Body of pancreas (tissue), 4 donors: Measurements from ENCODE around the gene SDC1.

ENCODE experiments used
- POLR2A ChIP-seq, 3 donors: fragments of 450-650 bp; IDR thresholded peaks; one replicate each; pipeline ENCODE4 v1.6.1; 2016; ENCODE audit warnings: antibody characterized with exemption in 3 of 3, mild to moderate bottlenecking in 2 of 3
- TF ChIP-seq, protein P1 (sequence below), 7 experiments: fragments of 450-650 bp in 4 of 7; fragments of 200-600 bp in 3 of 7; sonication (generic) in 3 of 7; IDR thresholded peaks; one replicate each; pipeline ENCODE4 v1.5.1; 2016 to 2019; ENCODE audit warnings: antibody characterized with exemption in 7 of 7

DNA sequence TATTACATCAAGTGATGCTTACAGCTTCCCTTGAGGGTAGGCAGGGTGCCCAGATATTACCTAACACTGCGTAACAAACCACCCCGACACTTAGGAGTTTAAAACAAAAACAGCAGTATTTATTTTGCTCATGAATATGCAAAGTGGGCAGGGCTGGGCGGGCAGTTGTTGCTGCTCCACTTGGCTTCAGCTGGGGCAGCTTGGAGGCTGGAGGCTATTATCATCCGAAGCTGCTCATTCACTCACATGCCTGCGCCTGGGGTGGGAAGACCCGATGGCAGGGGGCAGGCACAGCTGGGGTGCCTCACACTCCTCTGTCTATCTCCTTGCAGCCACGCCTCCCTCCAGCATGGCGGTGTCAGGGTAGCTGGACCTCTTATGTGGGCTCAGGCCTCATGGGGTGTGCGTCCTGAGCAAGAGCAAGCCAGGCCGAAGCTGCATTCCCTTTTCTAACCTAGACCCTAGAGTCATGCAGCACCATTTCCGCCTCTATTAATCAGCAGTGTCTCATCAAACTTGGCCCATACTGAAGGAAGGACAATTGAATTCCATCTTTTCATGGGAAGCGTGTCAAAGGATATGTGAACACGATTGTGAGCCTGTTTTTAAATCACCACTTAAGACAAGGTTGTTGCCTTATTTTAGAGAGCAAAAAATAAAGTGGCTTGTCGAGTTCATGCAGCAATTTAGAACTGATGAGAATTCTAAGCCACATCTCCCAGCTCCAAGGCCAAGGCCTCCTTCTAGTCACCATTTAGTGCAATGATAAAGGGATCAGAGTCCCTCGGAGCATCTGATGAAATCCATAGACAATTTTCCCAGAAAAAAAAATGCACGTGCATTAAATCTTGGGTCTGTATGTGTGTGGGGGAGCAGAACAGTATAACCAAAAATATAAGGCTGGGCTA, 54.9 kb downstream of the SDC1 start:
- TF ChIP-seq, protein P1, sequence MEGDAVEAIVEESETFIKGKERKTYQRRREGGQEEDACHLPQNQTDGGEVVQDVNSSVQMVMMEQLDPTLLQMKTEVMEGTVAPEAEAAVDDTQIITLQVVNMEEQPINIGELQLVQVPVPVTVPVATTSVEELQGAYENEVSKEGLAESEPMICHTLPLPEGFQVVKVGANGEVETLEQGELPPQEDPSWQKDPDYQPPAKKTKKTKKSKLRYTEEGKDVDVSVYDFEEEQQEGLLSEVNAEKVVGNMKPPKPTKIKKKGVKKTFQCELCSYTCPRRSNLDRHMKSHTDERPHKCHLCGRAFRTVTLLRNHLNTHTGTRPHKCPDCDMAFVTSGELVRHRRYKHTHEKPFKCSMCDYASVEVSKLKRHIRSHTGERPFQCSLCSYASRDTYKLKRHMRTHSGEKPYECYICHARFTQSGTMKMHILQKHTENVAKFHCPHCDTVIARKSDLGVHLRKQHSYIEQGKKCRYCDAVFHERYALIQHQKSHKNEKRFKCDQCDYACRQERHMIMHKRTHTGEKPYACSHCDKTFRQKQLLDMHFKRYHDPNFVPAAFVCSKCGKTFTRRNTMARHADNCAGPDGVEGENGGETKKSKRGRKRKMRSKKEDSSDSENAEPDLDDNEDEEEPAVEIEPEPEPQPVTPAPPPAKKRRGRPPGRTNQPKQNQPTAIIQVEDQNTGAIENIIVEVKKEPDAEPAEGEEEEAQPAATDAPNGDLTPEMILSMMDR (IDR thresholded peaks at IDR 0.05): no peak
- no peak for TF ChIP-seq POLR2A (IDR thresholded peaks at IDR 0.05)
